Measurements from ENCODE around the gene HLA-DOB.

Gene HLA-DOB

DNA sequence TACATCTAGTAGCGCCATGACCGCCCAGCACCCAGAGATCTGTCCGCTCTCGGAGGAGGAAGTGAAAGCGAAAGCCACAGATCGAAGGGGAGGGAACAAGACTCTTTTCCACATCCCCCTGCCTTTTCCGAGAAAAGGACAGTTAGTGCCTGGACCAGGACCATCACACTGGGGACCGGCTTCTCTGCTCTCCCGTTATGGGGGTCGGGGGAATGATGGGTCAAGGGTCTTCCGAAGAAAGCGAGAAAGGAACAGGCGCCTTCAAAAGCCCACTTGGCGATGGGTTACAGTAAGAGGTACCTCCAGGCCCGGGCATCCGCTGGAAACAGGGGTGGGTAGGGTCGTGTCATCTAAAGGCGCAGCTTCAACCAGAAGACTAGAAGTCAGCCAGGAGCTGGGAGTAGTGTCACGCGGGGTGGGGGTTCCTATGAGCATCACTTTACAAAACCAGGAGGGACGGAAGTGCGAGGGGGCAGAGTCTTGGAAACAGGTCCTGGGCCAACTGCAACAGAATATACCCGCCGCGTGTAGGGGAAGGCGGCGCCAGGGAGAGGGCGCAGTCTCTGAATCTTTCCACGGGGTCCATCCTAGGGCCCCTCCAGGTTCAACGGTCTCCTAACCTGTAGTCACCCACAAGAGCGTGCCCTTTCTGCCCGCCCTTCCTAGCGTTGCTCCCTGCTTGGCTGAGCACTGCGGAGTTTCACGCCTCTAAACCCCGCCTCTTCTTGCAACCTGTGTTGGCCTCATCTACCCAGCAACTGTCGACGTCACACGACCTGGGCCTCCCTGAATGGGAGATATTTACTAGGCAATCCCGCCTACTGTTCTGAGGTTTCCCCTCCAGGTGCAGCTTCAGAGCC lies 27.4 kb upstream of the HLA-DOB start, which contains the start of gene PSMB8:
Gene PSMB8, minus strand, starts transcription at position 69 of the 860 bp plus-strand sequence. Its CDS starts 51 bp downstream, at position 18.
- peak; percentile 84 to 96 (median 94) for DNase-seq (ENCODE audit: low read depth in 2 of 3, low spot score in 2 of 3)

DNA sequence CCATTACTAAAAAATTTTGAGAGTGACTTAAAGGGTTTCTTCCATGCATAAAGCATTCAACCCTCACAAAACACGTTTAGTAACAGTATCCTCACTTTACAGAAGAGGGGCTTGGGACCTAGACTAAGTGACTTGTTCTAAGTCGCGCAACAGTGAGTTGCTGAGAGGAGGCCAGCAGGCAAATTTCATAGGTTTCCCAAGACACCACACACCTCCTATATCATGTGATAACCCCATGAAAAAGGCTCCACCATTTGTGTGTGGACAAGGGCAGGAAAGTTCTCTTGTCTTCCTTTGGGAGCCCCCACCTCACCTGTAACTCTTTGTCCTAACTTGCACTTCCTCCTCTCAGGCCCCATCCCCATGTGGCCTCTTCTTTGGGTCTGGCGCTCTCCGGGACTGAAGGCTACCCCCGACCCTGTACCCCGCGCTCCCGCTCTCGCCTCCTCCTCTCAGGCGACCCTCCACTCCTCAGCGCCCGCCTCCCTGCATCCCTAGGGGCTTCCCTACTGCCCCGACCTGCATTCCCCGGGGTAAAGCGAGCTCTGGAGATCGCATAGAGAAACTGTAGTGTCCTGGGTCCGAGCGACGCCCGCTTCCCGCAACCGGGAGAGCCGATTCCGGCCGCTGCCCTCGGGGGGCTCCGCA lies 26.7 kb upstream of the HLA-DOB start:
- no peak for DNase-seq (ENCODE audit: low read depth in 2 of 3, low spot score in 2 of 3)

DNA sequence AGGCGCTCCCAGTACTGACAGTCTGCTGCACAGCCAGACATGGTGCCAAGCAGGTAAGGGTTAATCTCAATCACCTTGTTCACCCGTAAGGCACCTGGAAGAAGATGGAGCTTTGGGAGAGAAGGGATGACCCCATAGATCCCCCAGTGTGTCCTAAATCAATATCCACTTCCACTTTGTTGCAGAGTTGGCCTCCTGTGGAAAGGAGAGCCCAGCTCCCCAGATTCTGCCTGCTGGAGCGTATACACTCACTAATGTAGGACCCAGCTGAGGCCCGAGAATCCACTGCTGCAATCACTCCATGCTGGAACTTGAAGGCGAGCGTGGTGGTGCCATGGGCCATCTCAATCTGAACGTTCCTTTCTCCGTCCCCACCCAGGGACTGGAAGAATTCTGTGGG lies 25.9 kb upstream of the HLA-DOB start:
- no peak for DNase-seq (ENCODE audit: low read depth in 2 of 3, low spot score in 2 of 3)

DNA sequence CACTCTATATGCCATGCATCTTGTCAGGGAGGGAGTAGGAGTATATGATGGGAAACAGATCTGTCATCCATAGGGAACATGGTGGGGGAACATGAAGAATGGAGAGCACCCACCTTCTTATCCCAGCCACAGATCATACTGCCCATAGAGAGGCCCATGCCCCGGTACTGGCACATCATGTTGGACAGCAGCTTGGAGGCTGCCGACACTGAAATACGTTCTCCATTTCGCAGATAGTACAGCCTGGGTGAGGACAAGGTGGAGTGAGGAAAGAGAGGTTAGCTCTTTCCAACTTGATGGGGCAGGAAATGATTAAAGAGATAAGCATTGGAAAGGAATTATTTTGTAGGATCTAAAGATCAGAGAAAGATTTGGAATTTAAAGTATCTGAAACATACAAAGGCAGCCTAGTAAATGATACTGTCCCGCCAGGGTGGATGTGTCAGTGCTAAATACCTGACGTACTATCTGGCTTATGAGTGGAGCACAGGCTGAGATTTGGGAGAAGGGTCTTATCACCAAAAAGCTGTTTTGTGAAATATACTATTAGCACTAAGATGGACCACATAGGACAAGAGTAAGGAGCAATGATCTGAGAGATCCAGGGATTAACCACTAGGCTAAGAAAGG lies 25.3 kb upstream of the HLA-DOB start:
- no peak for DNase-seq (ENCODE audit: low read depth in 2 of 3, low spot score in 2 of 3)

DNA sequence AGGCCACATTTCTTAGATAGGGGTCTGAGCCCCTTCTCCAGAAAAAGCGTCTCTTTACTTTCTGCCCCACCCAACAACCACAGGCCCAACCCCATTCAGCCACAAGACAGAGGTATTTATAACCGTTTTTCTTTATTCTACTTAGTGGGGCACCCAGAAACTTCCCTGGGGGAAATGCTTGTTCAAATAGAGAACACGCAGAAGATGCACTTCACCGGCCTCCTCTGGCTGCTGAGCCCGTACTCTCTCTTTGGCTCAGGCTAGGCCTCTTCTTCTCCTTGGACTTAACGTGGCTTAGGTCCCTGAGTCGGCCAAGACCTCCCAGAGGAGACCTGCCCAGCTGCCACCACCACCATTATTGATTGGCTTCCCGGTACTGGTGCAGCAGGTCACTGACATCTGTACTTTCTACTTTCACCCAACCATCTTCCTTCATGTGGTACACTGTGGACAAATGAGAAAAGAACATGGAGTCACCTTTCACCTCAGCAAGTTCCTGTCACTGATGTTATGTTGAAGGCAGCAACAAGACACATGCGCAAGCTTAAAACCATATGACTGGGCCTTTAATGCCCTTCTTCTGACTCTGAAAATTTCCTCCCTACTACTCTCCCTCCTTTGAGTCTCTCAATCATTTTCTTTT lies 23.9 kb upstream of the HLA-DOB start:
- DNase-seq (ENCODE audit: low read depth in 2 of 3, low spot score in 2 of 3): no peak

DNA sequence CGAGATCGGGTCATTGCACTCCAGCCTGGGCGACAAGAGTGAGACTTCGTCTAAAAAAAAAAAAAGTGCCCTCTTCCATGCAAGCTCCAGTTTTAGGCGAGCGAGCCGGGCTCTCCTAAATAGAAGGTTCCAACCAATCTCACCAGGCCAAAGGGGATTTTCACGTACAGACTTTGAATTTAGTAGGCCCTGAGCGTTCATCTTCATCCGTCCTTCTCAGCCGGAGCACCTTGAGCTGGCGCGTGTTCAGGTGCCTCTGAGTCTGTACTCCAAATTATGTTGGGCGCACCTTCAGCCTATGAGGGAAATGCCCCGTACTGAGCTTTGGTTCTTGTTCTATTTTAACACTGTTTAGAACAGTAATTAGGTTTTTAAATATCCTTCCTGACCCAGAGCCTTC lies 22.6 kb upstream of the HLA-DOB start:
- no peak for DNase-seq (ENCODE audit: low read depth in 2 of 3, low spot score in 2 of 3)

DNA sequence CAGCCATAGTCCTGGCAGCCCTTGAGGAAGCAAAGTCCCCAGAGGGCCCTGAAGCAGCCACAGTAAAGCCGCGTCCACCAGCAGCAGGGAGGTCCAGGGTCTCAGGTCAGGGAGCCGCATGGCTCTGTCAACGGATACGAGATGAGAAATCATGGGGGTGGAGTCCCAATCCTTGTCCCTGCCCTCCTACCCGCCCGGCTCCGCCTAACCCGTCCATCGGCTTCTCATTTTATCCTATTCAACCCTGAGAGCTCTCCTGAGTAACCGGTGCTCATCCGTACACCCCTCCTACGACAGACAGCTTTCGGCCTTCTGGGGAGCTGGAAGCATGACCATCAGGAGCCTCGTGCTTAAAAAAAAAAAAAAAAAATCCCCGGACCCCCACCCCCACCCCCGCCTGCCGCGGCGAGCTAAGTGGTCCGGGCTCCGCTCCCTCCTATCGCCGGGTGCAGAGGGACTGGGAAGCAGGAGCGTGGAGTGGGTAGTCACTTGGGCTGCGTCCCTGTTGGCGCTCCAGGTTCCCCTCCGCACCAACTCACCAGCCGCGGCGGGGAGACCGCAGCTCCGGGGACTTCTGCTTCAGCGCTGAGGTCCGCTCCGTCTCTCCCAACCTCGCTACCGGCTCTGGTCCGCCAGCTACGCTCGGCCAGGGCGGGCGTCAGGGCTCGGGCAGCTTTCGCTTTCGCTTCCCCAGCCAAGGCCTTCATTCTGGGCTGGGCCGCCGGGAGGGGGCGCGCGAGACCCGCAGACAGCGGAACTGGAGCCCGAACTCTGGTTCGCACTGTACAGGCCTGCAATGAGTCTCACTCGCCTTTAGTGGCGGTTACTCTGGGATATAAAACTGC lies 21.5 kb upstream of the HLA-DOB start, which contains the start of gene TAP2:
Gene TAP2, minus strand, starts transcription at position 626 of the 845 bp plus-strand sequence. Its CDS starts 506 bp downstream, at position 120.
- peak; percentile 95 to 96 (median 96) for DNase-seq (ENCODE audit: low read depth in 2 of 3, low spot score in 2 of 3)

DNA sequence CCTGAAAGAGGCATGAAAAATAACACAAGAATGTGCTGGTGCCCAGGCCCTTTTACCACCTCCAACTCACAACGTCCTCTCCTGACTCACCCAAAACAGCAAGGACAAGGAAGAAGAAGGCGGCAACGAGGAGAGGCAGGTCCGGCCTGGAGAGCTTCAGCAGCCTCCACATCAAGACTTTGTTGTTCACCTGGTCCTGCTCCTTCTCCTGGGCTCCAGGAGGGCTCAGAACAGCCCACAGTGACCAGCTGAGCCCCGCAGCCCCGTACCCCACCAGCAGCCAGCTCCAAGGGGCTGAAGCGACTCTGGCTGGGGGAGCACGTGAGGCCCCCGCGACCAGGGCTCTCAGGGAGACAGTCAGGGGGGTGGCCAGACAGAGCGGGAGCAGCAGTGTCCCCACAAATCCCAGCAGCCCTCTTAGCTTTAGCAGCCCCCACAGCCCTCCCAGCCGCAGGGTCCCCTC lies 20.9 kb upstream of the HLA-DOB start:
- no peak for DNase-seq (ENCODE audit: low read depth in 2 of 3, low spot score in 2 of 3)

DNA sequence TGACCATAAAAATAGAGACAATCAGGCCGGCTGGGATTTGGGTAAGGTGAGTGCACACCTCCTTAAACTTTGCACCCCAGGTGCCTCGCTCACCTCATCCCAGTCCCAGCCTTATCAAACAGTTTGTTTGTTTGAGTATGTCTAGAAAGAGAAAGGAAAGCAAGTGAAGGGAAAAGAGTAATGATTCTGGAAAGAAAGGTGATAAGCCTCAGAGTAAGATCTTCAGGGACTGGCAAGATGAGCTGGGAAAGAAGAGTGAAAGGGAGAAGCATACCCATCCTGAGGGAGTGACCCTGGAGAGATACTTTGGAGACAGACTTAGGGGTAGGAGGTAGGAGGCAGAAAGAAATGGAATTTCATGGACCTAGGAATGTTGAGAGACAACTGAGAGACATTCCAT lies 20.1 kb upstream of the HLA-DOB start:
- no peak for DNase-seq (ENCODE audit: low read depth in 2 of 3, low spot score in 2 of 3)

DNA sequence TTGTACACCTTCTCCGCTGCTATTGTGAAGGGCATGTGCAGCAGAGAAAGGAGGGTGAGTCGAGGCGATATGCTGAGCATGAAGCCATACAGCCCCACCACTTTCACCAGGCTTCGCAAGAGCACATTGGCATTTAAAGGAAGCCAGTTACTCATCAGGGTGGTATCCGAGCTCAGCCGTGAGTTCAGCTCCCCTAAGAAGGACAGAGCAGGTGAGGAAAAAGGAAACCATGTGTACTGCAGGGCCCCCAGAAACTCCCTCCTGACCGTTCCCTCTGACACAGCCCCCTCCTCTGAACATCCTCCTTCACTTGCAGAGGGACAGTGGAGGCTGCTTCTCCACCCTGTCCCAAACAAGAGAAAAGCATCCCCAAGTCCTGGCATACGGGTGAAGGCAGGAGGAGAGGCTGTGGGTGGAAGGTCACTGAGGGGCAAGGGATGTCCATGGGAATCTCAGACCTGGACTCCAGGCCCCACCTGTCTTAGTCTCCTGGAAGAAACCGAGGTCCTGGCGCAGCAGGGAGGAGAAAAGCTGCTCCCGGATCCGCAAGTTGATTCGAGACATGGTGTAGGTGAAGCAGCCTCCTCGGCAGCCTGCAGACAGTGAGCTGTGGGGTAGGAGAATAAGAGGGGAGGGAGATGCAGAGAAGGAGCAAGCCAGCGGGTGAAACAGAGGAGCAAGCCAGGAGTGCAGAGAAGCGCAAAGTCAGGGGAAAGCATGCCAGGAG lies 18.5 kb upstream of the HLA-DOB start:
- DNase-seq (ENCODE audit: low read depth in 2 of 3, low spot score in 2 of 3): no peak

DNA sequence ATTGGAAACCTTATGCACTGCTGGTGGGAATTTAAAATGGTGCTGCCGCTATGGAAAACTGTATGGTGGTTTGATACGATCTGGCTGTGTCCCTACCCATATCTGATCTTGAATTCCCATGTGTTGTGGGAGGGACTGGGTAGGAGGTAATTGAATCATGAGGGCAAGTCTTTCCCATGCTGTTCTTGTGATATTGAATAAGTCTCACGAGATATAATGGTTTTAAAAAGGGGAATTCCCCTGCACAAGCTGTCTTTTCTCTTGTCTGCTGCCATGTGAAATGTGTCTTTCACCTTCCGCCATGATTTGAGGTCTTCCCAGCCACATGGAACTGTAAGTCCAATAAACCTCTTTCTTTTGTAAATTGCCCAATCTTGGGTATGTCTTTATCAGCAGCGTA lies 16.9 kb upstream of the HLA-DOB start:
- DNase-seq (ENCODE audit: low read depth in 2 of 3, low spot score in 2 of 3): no peak

DNA sequence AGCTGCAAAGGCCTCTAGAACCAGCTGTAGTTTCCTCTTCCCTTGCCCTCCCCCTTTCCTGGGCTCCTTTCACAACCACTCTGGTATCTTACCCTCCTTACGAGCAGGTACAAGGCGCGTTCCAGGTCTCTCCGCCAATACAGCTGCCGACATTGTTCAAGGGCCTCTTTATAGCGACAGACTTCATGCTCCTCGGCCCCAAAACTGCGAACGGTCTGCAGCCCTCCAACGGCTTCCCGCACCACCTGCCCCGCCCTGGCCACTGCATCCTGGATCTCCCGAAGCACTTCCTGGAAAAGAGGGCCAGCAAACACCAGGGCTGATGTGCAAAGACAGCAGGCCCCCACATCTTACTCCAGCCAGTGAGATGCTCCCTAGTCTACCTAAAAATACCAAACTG lies 15.7 kb upstream of the HLA-DOB start:
- DNase-seq (ENCODE audit: low read depth in 2 of 3, low spot score in 2 of 3): no peak

DNA sequence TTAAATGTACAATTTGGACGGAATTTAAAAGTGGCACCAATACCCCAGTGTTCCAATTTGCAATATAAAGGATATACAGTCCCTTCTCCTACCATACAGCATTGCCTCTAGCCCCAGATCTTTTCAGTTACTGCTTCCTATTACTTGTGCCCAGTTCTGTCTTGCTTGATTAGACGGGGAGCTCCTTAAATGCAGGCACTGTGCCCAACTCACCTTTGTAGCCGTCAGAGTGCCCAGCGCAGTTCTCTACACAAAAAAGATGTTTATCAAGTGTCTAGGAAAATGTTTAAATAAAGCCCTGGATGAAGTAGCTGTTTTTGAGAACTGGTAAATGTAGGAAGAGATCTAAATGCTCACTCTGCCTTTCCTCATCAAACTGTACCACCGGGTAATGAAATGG lies 14.1 kb upstream of the HLA-DOB start:
- no peak for DNase-seq (ENCODE audit: low read depth in 2 of 3, low spot score in 2 of 3)

DNA sequence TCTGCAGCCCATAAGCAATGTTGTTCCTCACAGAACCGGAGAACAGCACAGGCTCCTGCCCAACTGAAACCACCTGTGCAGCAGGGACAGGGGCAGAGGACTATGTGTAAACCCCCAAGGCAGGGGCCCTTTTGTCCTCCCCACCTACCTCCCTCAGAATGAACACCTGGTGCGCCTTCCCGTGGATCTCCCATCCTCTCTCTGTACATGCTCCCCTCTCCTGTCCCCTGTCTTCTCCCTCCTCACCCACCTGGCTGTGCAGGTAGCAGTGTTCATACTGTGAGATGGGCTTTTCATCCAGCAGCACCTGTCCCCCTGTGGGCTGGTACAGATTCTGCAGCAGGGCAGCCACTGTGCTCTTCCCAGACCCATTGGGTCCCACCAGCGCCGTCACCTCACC lies 13.2 kb upstream of the HLA-DOB start:
- no peak for DNase-seq (ENCODE audit: low read depth in 2 of 3, low spot score in 2 of 3)

DNA sequence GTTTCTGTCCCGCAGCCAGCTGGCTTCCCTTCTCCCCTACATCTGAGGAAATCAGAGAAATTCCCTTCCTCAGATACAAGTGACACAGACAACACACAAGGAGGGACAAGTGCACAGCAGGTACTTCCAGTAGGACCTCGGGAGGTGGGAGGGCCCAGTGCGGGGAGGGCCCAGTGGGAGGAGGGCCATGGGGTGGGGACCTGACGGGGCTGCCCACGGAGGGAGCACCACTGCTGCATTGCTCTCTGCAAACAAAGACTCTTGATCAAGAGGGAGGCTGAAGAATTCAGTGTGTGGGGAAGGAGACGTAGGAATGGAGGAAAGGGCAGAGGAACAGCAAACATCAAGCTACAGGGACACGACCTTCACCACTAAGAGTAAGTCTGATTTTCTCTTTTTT lies 12.7 kb upstream of the HLA-DOB start:
- DNase-seq (ENCODE audit: low read depth in 2 of 3, low spot score in 2 of 3): no peak

DNA sequence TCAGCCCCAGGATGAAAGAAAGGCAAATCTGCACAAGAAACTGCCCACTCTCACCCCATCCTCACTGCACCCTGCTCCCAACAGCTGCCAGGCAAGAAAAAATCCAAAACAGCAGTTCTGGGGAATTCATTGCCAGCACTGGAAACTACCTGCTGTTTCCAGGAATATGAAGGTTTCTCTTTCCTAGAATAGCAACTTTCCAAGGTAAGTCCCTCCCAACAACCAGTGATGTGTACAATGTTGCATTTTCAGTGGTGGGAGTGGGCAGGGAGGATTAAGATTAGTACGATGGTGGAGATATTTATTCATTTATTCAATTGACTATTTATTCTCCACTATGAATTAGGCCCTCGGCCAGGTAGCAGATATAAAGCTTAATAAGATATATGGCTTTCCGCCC lies 10.2 kb upstream of the HLA-DOB start:
- DNase-seq (ENCODE audit: low read depth in 2 of 3, low spot score in 2 of 3): no peak

DNA sequence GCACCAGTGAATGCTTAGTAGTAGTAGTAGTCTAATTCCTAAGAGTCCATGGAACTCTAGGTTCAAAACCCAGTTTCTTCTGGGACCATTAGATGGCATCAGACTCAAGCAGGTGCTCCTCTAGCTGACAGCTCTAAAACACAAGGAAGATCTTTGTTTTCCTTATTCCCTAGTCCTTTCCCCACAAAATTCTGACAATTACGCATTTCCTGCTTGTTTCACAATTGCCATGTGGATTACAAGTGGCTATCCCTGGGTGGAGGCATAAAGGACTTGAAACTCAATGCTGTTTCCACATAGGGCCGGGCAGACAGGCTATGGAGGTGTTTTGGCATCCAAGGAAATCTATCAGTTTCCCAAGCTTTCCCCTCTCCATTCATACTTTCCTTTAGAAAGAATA lies 9.2 kb upstream of the HLA-DOB start:
- DNase-seq (ENCODE audit: low read depth in 2 of 3, low spot score in 2 of 3): no peak

DNA sequence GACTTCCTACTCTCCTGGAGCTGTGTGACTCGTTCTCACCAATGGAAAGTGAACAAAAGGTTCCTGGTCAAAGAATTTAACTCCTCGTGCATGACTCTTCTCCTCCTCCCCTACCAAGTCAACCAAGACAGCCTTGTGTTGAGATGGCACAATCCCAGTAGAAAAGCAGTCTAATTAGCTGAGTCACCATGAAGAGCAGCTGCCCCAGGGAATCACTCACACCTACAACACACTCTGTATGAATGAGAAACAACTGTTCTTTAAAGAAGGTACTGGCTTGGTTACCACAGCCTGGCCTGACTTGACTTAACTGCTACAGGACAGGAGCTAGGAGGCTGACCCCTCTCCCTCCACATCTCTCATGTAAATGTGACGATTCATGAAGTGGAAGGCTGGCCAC lies 2.9 kb upstream of the HLA-DOB start:
- no peak for DNase-seq (ENCODE audit: low read depth in 2 of 3, low spot score in 2 of 3)

DNA sequence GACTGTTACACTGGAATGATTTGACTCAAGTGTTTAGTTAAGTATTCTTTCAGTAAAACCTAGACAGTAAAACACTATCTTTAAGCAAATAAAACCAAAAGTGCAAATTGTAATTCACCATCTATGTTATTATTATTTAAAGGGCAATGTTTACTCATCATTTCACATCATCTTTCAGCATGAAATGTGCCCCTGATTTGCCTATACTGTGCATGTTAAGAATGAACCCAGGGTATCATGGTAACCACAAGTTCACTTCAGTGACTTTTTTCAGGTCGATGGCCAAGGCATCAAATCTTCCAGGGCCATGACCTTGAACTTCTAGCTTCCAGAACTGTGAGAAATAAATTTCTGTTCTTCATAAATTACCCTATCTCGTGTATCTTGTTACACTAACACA lies 2.1 kb upstream of the HLA-DOB start:
- DNase-seq (ENCODE audit: low read depth in 2 of 3, low spot score in 2 of 3): no peak

DNA sequence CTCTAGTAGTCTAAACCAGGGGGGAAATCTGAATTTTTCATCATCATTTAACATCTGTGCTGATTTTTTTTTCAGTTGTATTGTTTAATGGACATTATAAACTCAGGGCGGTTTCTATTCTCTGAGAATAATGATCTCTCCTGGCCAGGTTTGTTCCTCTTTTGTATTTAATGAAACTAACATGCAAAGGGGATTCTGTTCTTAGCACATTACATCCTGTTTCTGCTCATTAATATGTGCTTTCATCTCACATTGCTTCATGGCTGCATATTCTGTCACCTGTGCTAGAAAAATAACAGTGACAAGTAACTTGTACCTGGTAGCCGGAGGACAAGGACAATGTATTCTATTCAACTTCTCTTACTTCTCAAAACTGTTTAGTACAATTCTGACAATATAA lies 806 bp downstream of the HLA-DOB start:
- DNase-seq (ENCODE audit: low read depth in 2 of 3, low spot score in 2 of 3): no peak

Data from activated CD8-positive, alpha-beta memory T cell treated with anti-CD3 and anti-CD28 coated beads for 48 hours (primary cell).